ENCODE data around the gene GRAP2.
A peak's percentile ranks its signal among the peaks of the same experiment; 100 is the strongest.
"Not testable (repeated sequence)": the region's sequence is repeated elsewhere in the genome, so short reads cannot be mapped to it uniquely, and the experiment has no call there.

Gene GRAP2

DNA sequence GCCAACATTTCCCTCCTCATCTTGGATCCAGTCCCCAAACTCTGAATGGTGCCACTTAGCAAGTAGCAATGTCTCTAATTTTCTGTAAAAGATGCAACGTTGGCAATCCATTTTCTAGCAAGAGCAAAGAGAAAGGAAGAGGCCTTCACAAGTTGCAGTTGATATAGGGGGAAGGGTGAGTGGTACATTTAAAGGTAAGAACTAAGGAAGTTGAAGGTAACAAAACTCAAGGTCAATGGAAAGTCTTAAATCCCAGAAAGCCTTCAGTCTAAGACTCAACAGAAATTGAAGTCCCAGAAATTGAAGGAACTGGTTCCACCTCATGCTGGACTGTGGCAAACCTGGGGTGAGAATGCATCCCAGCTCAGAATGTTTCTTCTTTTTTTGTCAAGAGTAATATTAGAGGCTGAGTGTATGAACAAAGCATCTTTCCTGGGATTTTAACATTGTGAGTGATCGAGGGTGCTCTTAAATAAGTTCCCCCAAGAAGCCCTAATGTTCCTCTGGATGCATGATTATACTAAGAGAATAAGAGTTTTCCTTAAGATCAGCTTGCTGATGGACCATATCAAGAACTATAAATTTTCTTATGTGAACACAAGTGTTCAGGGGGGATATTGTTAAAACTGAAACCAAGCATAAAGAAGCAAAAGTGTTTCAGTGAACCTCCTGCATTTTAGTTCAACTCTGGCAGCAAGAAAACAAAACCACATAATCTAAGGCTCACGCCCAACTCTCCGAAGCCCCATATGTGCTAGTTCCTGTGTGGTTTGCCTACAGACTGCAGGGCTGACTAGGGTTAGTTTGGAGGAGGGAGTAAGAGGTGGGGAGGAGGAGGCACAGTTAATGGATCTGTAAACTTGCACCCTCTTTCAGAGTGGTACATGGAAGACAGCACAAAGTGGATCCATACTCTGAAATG lies at the start of gene GRAP2:
Gene GRAP2, plus strand, starts transcription at position 779 of the 922 bp plus-strand sequence. CDS start 46,023 bp downstream, outside the sequence.
- peak; percentile 87 for DNase-seq

DNA sequence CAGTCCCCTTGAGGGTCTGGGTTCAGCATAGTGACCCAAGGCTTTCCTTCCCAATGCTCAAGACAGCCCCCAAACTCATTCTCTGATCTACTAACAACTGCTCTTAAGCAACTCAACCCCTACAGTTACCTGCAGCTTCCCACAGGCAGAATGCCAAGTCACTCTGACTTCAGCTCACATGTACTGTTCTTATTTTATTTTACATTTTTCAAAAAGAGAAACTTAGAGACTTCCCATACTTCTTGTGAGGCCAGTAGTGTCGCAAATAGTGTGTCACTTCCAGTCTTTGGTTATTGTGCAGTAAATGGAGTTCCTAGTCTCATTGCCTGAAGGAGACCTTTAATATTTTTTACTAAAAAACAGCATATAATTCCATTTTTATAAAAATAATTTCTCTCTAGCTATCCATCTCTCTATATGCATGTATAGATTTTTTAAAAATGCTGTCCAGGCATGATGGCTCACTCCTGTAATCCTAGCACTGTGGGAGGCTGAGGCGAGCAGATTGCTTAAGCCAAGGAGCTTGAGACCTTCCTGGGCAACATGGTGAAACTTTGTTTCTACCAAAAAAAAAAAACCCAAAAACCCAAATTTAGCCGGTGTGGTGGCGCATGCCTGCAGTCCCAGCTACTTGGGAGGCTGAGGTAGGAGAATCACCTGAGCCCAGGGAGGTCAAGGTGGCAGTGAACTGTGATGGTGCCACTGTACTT lies 49.1 kb upstream of the GRAP2 start:
- DNase-seq, result no peak

- DNase-seq, result no peak
Observed at GRCh38 chr22:39852799-39853198, 48.1 kb upstream of the GRAP2 start.

- no peak for DNase-seq
Observed at GRCh38 chr22:39856588-39856987, 44.3 kb upstream of the GRAP2 start.

GRCh38 chr22:39859903-39860588 lies 40.8 kb upstream of the GRAP2 start:
- DNase-seq, result no peak

GRCh38 chr22:39868741-39869140 lies 32.1 kb upstream of the GRAP2 start:
- DNase-seq, result no peak

GRCh38 chr22:39869797-39870196 lies 31.1 kb upstream of the GRAP2 start:
- DNase-seq, result not testable (repeated sequence)

DNA sequence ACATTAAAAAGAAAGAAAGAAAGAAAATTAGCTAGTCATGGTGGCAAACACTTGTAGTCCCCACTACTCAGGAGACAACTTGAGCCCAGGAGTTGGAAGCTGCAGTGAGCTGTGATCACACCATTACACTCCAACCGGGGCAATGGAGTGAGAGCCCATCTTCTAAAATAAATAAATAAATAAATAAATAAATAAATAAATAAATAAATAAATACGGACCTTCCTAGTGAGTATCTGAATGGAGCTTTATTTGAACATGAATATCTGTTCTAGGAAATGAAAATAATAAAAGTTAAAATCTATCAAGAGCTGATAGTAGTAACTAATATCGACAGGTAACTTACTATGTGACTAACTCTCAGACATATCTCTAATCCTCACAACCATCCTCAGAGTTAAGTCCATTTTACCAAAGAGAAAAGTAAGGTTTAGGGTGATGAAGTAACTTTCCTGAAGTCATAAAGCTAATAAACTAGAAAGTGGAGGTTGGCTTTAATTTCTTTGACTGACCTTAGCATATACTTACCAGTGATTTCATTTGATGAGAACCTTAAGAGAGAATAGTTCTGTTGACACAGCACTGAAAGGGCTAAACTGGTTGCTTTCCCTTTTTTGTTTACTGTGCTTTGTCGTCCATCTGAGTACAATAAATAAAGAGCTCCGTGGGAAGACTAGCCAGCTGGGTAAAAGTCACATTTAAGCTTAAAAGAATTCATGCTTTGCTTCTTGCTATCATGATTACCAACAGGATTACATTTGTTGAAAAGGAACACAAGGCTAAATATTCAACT lies 29.7 kb upstream of the GRAP2 start:
- no peak for DNase-seq

GRCh38 chr22:39872548-39872947 lies 28.3 kb upstream of the GRAP2 start:
- DNase-seq, result no peak

DNA sequence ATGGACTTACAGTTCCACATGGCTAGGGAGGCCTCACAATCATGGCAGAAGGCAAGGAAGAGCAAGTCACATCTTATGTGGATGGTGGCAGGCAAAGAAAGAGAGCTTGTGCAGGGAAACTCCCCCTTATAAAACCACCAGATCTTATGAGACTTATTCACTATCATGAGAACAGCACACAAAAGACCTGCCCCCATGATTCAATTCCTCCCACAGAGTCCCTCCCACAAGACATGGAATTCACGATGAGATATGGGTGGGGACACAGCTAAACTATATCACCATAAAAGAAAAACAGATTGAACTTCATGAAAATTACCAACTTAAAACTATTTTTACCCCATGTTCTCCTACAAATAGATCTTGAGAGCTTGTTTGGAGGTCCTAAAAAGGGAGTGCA lies 26.9 kb upstream of the GRAP2 start:
- no peak for DNase-seq

- DNase-seq, result not testable (repeated sequence)
Observed at GRCh38 chr22:39875176-39875885, 25.6 kb upstream of the GRAP2 start.

GRCh38 chr22:39877079-39877845 lies 23.6 kb upstream of the GRAP2 start:
- no peak for DNase-seq

- DNase-seq, result no peak
Observed at GRCh38 chr22:39880722-39881121, 20.2 kb upstream of the GRAP2 start.

DNA sequence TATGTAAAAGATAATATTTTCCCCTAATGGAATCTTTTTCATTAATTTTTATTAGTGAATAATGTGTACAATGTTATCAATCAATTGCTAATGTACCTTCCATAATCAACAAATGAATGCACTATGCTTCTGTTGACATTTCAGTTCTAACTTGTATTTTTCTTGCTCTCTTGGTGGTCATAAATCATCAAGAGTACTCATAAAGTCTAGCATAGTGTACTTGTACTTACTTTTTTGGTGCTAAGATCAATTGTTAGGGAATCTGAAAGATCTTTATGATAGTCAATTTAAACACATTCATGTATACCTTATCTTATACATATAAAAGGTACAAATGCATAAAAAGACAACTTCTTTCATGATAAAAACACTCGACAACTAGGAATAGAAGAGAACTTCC lies 17.8 kb upstream of the GRAP2 start:
- no peak for DNase-seq

- not testable (repeated sequence) for DNase-seq
Observed at GRCh38 chr22:39889924-39890323, 11.0 kb upstream of the GRAP2 start.

DNA sequence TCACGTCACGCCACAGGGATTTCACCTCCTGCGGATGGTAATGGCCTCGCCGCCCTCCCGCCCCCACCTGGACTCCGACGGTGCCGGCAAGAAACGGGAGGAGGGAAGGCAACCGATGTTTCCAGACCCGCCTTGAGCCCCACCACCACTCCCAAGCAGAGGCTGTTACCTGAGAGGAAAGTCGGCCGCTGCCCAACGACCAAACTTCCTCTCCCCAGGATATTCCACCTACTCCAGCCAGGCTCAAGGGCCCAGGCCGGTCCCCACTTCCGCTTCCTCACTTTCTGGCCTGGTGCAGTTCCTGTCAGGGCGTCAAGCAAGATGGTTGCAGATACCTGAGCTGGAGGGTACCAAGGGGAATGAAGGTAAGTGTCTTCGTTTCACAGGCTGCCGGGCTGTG lies 7.4 kb upstream of the GRAP2 start, which contains the start of gene ENTHD1:
Gene ENTHD1, minus strand, starts transcription at position 235 of the 400 bp plus-strand sequence. CDS start 6,012 bp downstream, outside the sequence.
- no peak for DNase-seq

DNA sequence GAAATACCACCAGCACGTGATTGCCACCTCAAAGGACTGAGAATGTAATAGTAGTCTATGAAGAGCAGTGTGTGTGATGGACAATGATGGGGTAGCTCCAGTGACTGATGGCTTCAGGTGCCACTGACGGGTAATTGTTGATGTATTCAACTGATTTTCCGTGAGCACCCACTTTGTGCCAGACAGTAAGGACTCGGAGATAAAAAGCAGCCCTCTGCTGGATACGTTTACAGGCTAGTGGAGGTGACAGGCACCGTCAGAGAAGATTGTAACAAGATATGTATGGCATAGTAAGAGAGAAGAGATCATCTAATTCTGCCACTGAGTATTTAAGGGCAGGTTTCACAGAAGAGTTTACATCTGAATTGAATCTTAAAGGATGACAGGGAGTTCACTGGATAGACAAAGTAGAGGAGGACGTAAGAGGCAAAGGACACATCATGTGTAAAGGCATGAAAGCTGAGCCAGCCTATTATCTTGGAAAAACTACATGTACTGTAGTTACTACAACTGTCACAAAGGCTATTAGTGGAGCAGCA lies 6.3 kb upstream of the GRAP2 start:
- DNase-seq, result no peak

DNA sequence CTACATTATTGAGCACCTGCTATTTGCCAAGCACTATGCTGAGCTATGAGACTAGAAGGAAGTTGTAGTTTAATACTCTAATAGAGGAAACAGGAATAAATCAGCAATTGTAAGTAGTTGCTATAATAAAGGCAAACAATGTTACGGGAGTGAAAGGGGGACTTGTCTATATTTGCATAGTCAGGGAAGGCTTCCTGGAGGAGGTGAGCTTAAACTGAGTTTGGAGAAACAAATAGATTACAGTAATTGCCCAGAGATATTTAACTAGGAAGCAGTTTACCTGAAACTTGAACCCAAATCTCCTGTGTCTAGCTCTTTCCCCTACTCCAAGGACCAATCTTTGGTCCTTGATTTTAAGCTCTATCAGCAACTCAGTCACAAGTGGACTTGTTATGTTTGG lies 5.2 kb upstream of the GRAP2 start:
- DNase-seq, result no peak

DNA sequence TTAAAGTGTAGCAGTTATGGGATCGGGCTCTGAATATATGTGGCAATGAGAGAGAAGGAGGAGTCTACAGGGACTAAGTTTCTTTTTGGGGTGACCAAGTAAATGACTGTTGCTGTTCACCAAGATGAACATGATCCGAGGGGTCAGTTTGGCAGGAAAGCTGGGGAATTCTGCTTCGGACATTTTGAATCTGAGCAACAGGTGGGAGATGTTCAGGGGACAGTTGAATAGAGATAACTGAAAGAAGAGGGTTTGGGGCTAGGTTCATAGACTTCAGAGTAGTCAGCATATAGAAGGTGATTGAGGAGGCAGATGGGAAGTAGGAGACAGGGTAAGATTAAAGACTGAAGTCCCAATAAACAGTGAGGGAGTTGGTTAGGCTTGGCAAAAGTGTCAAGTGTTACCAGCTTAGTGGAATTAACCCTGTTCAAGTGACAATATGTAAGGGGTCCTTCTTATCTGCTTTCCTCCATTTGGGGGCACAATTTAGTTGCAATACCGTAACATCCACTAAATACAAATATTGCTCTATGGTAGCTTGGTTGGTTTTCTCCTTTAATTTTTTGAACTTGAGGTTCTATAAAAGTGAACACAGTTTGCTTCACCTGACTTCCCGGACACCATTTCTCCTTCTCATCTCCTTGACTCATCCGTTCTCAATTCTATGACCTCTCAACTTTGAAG lies 4.4 kb upstream of the GRAP2 start:
- DNase-seq, result no peak

GRCh38 chr22:39897841-39898240 lies 3.0 kb upstream of the GRAP2 start:
- no peak for DNase-seq

Data from CD4-positive, alpha-beta T cell treated with Interleukin-21 for 1 hour (primary cell).